ENCODE measurements around the gene VDR.

GRCh38 chr12:47817272-47818006, 87.4 kb downstream of the VDR start:
- TF ChIP-seq, protein P1, sequence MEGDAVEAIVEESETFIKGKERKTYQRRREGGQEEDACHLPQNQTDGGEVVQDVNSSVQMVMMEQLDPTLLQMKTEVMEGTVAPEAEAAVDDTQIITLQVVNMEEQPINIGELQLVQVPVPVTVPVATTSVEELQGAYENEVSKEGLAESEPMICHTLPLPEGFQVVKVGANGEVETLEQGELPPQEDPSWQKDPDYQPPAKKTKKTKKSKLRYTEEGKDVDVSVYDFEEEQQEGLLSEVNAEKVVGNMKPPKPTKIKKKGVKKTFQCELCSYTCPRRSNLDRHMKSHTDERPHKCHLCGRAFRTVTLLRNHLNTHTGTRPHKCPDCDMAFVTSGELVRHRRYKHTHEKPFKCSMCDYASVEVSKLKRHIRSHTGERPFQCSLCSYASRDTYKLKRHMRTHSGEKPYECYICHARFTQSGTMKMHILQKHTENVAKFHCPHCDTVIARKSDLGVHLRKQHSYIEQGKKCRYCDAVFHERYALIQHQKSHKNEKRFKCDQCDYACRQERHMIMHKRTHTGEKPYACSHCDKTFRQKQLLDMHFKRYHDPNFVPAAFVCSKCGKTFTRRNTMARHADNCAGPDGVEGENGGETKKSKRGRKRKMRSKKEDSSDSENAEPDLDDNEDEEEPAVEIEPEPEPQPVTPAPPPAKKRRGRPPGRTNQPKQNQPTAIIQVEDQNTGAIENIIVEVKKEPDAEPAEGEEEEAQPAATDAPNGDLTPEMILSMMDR (IDR thresholded peaks at IDR 0.05; ENCODE audit: low read length) = peak; percentile 37; the same call in 1 of the 2 replicates
- no peak for TF ChIP-seq EZH2 (optimal IDR thresholded peaks at IDR 0.05; ENCODE audit: low read depth, low read length)
- no peak for TF ChIP-seq EZH2phosphoT487 (IDR thresholded peaks at IDR 0.05; ENCODE audit: low read length)
